HEK293T (cell line): ENCODE measurements around the gene FLT4.

Source experiments
- ARNT ChIP-seq: fragments of 450-650 bp; IDR thresholded peaks from 2 replicates; pipeline ENCODE4 v1.6.1; 2017; ENCODE audit warnings: mild to moderate bottlenecking
- BHLHE40 ChIP-seq: fragments of 450-650 bp; IDR thresholded peaks from 2 replicates; pipeline ENCODE4 v1.6.1; 2016; ENCODE audit warnings: mild to moderate bottlenecking, moderate library complexity, borderline replicate concordance
- CTBP1 ChIP-seq: fragments of 450-650 bp; IDR thresholded peaks from 2 replicates; pipeline ENCODE4 v1.6.1; 2016; ENCODE audit warnings: borderline replicate concordance
- ELF4 ChIP-seq: fragments of 450-650 bp; IDR thresholded peaks from 2 replicates; pipeline ENCODE4 v1.6.1; 2017; ENCODE audit warnings: antibody characterized with exemption
- FOXK2 ChIP-seq: fragments of 450-650 bp; IDR thresholded peaks from 2 replicates; pipeline ENCODE4 v1.6.1; 2016; ENCODE audit warnings: mild to moderate bottlenecking
- FOXM1 ChIP-seq: fragments of 450-650 bp; IDR thresholded peaks from 2 replicates; pipeline ENCODE4 v1.6.1; 2017; ENCODE audit warnings: mild to moderate bottlenecking, borderline replicate concordance
- LEF1 ChIP-seq: fragments of 450-650 bp; IDR thresholded peaks from 2 replicates; pipeline ENCODE4 v1.6.1; 2017; ENCODE audit warnings: mild to moderate bottlenecking, borderline replicate concordance
- NFRKB ChIP-seq: fragments of 450-650 bp; IDR thresholded peaks from 2 replicates; pipeline ENCODE4 v1.6.1; 2016; ENCODE audit warnings: mild to moderate bottlenecking, moderate library complexity
- PKNOX1 ChIP-seq: fragments of 450-650 bp; IDR thresholded peaks from 2 replicates; pipeline ENCODE4 v1.6.1; 2016
- SP1 ChIP-seq: fragments of 450-650 bp; IDR thresholded peaks from 2 replicates; pipeline ENCODE4 v1.6.1; 2017
- SUZ12 ChIP-seq: fragments of 450-650 bp; IDR thresholded peaks from 2 replicates; pipeline ENCODE4 v1.6.1; 2016; ENCODE audit warnings: mild to moderate bottlenecking
- TARDBP ChIP-seq: fragments of 450-650 bp; IDR thresholded peaks from 2 replicates; pipeline ENCODE4 v1.6.1; 2016
- ZNF384 ChIP-seq: fragments of 450-650 bp; IDR thresholded peaks from 2 replicates; pipeline ENCODE4 v1.6.1; 2016

- TF ChIP-seq SP1: no peak
- TF ChIP-seq ELF4: no peak
- TF ChIP-seq FOXM1: no peak
- TF ChIP-seq NFRKB: no peak
- no peak for TF ChIP-seq FOXK2
- no peak for TF ChIP-seq TARDBP
- TF ChIP-seq BHLHE40: no peak
- TF ChIP-seq SUZ12: no peak
- TF ChIP-seq ZNF384: no peak
- TF ChIP-seq PKNOX1: no peak
- no peak for TF ChIP-seq CTBP1
- no peak for TF ChIP-seq LEF1
- TF ChIP-seq ARNT: no peak
These were observed 24.1 kb downstream of the FLT4 start for GRCh38 chr5:180625125-180625790.
